HepG2 (cell line): Measurements from ENCODE around the gene BAIAP2L2. TPM values are rescaled to one million over a fixed set of nuclear protein-coding genes. Genes with fewer than 3 reads are reported as not detected.

Experiments used
- AGO1 ChIP-seq: fragments of 200-400 bp; formaldehyde crosslinking; IDR thresholded peaks from 2 replicates; pipeline ENCODE4 v1.6.1; 2017; ENCODE audit warnings: mild to moderate bottlenecking, low read depth, low read length, moderate library complexity; ENCODE audit not compliant: poor library complexity, severe bottlenecking
- DPF2 ChIP-seq: sonication (generic); formaldehyde crosslinking; IDR thresholded peaks from 2 replicates; pipeline ENCODE4 v1.4.0; 2020; ENCODE audit warnings: mild to moderate bottlenecking, low read depth, missing genetic modification reagents, borderline replicate concordance
- DR1 ChIP-seq: sonication (generic); formaldehyde crosslinking; IDR thresholded peaks from 2 replicates; pipeline ENCODE4 v1.8.0; 2021; ENCODE audit warnings: mild to moderate bottlenecking, missing genetic modification reagents, inconsistent platforms
- HDAC2 ChIP-seq: sonication (generic); formaldehyde crosslinking; IDR thresholded peaks from 2 replicates; pipeline ENCODE4 v1.4.0; 2020; ENCODE audit warnings: missing genetic modification reagents
- NFKB2 ChIP-seq: sonication (generic); formaldehyde crosslinking; IDR thresholded peaks from 2 replicates; pipeline ENCODE4 v1.4.0; 2020; ENCODE audit warnings: missing genetic modification reagents, borderline replicate concordance
- RFX1 ChIP-seq: fragments of 450-650 bp; IDR thresholded peaks from 2 replicates; pipeline ENCODE4 v1.6.1; 2017
- SAP130 ChIP-seq: IDR thresholded peaks from 2 replicates; pipeline ENCODE4 v1.6.1; 2016; ENCODE audit warnings: low read depth
- SRSF1 ChIP-seq: fragments of 200-400 bp; formaldehyde crosslinking; optimal IDR thresholded peaks from 2 replicates; pipeline ENCODE3; 2017; ENCODE audit warnings: mild to moderate bottlenecking, low read depth, low read length, moderate library complexity
- STAT5B ChIP-seq: sonication (generic); formaldehyde crosslinking; IDR thresholded peaks from 2 replicates; pipeline ENCODE4 v1.4.0; 2020; ENCODE audit warnings: missing genetic modification reagents
- TAF15 ChIP-seq: fragments of 200-400 bp; formaldehyde crosslinking; IDR thresholded peaks from one replicate; pipeline ENCODE4 v1.6.1; 2018; ENCODE audit warnings: mild to moderate bottlenecking, low read depth, low read length; ENCODE audit not compliant: poor library complexity, severe bottlenecking
- TGIF2 ChIP-seq: IDR thresholded peaks from 2 replicates; pipeline ENCODE4 v1.6.1; 2016; ENCODE audit warnings: control low read depth, missing compliant biosample characterization
- TP53 ChIP-seq: sonication (generic); formaldehyde crosslinking; conservative IDR thresholded peaks from 2 replicates; pipeline ENCODE4 v1.4.0; 2020; ENCODE audit warnings: missing genetic modification reagents
- ZMAT3 ChIP-seq: sonication (generic); formaldehyde crosslinking; conservative IDR thresholded peaks from 2 replicates; pipeline ENCODE4 v1.7.0; 2021; ENCODE audit warnings: missing genetic modification reagents
- ZNF20 ChIP-seq: sonication (generic); formaldehyde crosslinking; IDR thresholded peaks from 2 replicates; pipeline ENCODE4 v1.4.0; 2020; ENCODE audit warnings: mild to moderate bottlenecking, moderate library complexity, missing genetic modification reagents
- ZNF274 ChIP-seq: sonication (generic); formaldehyde crosslinking; IDR thresholded peaks from 2 replicates; pipeline ENCODE4 v1.5.1; 2020; ENCODE audit warnings: mild to moderate bottlenecking, missing genetic modification reagents
- polyA plus RNA-seq, 8 experiments: library from polyadenylated mRNA; depleted of rRNA in 3 of 8; stranded (reverse) in 7 of 8; unstranded in 1 of 8; fragments of >200 nt; fragmentation: Illumina TruSeq in 4 of 8; extraction: Trizol in 4 of 8; gene quantifications; 2 replicates each; pipeline versions ENCODE4 v1.2.1 to v1.2.3, GENCODE V29; 2011 to 2016; ENCODE audit warnings: low read depth in 4 of 8, missing spikeins in 1 of 8, mixed read lengths in 1 of 8; ENCODE audit not compliant: insufficient read depth in 1 of 8
- total RNA-seq, 5 experiments: library from RNA; depleted of rRNA; stranded (reverse); fragments of >200 nt; fragmentation: Illumina TruSeq; extraction: Trizol; gene quantifications; 2 replicates each; pipeline ENCODE4 v1.2.3, GENCODE V29; 2016; ENCODE audit warnings: low read depth in 1 of 5
- TF ChIP-seq, protein P1 (sequence below): sonication (generic); formaldehyde crosslinking; IDR thresholded peaks from 2 replicates; pipeline ENCODE4 v1.5.0; 2020; ENCODE audit warnings: missing genetic modification reagents
- TF ChIP-seq, protein P2 (sequence below): sonication (generic); formaldehyde crosslinking; IDR thresholded peaks from 2 replicates; pipeline ENCODE4 v1.4.0; 2020; ENCODE audit warnings: low read depth, missing genetic modification reagents
- TF ChIP-seq, protein P3 (sequence below): sonication (generic); formaldehyde crosslinking; IDR thresholded peaks from 2 replicates; pipeline ENCODE4 v1.4.0; 2020; ENCODE audit warnings: missing genetic modification reagents
- TF ChIP-seq, protein P4 (sequence below): sonication (generic); formaldehyde crosslinking; IDR thresholded peaks from 2 replicates; pipeline ENCODE4 v1.5.0; 2020; ENCODE audit warnings: mild to moderate bottlenecking, missing genetic modification reagents

BAIAP2L2 gene
- total and polyA plus RNA-seq, 2 of the 13 experiments (the other 11 are each of a cell fraction or from before 2014, with no cell fraction given): 4.4 to 7.5 TPM

DNA sequence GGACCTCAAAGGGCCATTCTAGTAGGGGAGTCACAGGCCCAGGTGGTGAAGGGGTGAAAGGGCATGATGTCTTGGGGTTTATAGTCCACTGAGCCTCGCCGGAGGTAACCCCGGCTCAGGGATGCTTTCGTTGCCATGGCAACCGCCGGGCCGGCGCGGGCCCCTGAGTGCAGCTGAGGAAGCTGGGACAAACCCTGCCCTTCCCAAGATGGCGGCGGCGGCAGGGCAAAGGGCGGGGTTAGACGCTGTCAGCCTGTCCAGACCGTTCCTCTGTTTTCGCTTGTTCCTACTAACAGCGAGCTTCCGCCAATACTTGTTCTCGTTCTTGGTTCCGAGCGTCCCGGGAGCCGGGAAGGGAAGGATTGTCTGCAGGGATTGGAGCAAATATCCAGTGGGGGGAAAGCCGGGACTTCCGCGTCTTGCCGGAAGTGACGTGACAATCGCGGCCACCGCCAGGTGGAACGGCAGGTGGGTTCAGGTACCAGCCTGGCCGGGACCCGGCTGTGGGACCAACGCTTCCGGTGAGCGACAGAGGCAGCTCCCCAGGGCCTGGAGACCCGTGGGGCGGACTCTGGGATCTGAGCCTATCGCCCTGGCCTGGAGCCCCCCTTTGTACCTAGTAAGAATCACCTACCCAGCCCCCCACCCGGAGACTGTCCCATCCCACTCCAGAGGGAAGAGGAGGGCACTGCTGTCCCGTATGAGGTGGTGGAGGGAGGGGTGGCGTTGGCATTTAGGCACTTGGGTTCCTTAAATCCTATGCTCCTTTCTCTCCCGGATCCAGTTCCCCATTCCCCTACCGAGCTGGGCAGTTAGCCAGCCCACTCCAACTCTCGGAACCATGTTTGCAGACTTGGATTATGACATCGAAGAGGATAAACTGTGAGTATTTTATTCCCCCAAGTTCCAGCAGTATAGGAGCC is 53.3 kb downstream of the BAIAP2L2 start, which contains the start of gene PICK1 (continued):
- TF ChIP-seq DR1: peak; percentile 56; the same call in 1 of the 2 replicates
- no peak for TF ChIP-seq ZMAT3
- no peak for TF ChIP-seq ZNF20 (CRISPR knock-in tag)
- TF ChIP-seq, protein P1, sequence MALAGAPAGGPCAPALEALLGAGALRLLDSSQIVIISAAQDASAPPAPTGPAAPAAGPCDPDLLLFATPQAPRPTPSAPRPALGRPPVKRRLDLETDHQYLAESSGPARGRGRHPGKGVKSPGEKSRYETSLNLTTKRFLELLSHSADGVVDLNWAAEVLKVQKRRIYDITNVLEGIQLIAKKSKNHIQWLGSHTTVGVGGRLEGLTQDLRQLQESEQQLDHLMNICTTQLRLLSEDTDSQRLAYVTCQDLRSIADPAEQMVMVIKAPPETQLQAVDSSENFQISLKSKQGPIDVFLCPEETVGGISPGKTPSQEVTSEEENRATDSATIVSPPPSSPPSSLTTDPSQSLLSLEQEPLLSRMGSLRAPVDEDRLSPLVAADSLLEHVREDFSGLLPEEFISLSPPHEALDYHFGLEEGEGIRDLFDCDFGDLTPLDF (CRISPR knock-in tag): peak; percentile 34; the same call in 1 of the 2 replicates
- TF ChIP-seq NFKB2 (CRISPR knock-in tag): 0 out of 2 replicates have a peak, but pooled peaks have one; percentile 30
- TF ChIP-seq AGO1: no peak
- no peak for TF ChIP-seq TAF15
- no peak for TF ChIP-seq STAT5B (CRISPR knock-in tag)
- peak; percentile 88 for TF ChIP-seq RFX1
- TF ChIP-seq DPF2 (CRISPR knock-in tag): no peak
- peak; percentile 72 for TF ChIP-seq TGIF2 (CRISPR knock-in tag)
- TF ChIP-seq, protein P2, sequence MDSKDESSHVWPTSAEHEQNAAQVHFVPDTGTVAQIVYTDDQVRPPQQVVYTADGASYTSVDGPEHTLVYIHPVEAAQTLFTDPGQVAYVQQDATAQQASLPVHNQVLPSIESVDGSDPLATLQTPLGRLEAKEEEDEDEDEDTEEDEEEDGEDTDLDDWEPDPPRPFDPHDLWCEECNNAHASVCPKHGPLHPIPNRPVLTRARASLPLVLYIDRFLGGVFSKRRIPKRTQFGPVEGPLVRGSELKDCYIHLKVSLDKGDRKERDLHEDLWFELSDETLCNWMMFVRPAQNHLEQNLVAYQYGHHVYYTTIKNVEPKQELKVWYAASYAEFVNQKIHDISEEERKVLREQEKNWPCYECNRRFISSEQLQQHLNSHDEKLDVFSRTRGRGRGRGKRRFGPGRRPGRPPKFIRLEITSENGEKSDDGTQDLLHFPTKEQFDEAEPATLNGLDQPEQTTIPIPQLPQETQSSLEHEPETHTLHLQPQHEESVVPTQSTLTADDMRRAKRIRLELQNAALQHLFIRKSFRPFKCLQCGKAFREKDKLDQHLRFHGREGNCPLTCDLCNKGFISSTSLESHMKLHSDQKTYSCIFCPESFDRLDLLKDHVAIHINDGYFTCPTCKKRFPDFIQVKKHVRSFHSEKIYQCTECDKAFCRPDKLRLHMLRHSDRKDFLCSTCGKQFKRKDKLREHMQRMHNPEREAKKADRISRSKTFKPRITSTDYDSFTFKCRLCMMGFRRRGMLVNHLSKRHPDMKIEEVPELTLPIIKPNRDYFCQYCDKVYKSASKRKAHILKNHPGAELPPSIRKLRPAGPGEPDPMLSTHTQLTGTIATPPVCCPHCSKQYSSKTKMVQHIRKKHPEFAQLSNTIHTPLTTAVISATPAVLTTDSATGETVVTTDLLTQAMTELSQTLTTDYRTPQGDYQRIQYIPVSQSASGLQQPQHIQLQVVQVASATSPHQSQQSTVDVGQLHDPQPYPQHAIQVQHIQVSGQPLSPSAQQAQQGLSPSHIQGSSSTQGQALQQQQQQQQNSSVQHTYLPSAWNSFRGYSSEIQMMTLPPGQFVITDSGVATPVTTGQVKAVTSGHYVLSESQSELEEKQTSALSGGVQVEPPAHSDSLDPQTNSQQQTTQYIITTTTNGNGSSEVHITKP: peak; percentile 38; the same call in 1 of the 2 replicates
- peak; percentile 29; the same call in 1 of the 2 replicates for TF ChIP-seq ZNF274
- TF ChIP-seq, protein P3, sequence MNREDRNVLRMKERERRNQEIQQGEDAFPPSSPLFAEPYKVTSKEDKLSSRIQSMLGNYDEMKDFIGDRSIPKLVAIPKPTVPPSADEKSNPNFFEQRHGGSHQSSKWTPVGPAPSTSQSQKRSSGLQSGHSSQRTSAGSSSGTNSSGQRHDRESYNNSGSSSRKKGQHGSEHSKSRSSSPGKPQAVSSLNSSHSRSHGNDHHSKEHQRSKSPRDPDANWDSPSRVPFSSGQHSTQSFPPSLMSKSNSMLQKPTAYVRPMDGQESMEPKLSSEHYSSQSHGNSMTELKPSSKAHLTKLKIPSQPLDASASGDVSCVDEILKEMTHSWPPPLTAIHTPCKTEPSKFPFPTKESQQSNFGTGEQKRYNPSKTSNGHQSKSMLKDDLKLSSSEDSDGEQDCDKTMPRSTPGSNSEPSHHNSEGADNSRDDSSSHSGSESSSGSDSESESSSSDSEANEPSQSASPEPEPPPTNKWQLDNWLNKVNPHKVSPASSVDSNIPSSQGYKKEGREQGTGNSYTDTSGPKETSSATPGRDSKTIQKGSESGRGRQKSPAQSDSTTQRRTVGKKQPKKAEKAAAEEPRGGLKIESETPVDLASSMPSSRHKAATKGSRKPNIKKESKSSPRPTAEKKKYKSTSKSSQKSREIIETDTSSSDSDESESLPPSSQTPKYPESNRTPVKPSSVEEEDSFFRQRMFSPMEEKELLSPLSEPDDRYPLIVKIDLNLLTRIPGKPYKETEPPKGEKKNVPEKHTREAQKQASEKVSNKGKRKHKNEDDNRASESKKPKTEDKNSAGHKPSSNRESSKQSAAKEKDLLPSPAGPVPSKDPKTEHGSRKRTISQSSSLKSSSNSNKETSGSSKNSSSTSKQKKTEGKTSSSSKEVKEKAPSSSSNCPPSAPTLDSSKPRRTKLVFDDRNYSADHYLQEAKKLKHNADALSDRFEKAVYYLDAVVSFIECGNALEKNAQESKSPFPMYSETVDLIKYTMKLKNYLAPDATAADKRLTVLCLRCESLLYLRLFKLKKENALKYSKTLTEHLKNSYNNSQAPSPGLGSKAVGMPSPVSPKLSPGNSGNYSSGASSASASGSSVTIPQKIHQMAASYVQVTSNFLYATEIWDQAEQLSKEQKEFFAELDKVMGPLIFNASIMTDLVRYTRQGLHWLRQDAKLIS (CRISPR knock-in tag): no peak
- peak; percentile 75 for TF ChIP-seq SAP130 (CRISPR knock-in tag)
- TF ChIP-seq TP53 (CRISPR knock-in tag): 0 out of 2 replicates have a peak, but pooled peaks have one; percentile 26
- peak; percentile 55; the same call in 1 of the 2 replicates for TF ChIP-seq HDAC2 (CRISPR knock-in tag)
- TF ChIP-seq, protein P4, sequence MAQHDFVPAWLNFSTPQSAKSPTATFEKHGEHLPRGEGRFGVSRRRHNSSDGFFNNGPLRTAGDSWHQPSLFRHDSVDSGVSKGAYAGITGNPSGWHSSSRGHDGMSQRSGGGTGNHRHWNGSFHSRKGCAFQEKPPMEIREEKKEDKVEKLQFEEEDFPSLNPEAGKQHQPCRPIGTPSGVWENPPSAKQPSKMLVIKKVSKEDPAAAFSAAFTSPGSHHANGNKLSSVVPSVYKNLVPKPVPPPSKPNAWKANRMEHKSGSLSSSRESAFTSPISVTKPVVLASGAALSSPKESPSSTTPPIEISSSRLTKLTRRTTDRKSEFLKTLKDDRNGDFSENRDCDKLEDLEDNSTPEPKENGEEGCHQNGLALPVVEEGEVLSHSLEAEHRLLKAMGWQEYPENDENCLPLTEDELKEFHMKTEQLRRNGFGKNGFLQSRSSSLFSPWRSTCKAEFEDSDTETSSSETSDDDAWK: no peak
- peak; percentile 88 for TF ChIP-seq SRSF1
